Stimulated activated CD8-positive, alpha-beta memory T cell treated with anti-CD3 and anti-CD28 coated beads, Interleukin-2, amount 100 ng/mL, for 1 hour (primary cell): Measurements from ENCODE around the gene DLGAP4.
"Not testable (repeated sequence)": the region's sequence is repeated elsewhere in the genome, so short reads cannot be mapped to it uniquely, and the experiment has no call there.

ENCODE experiments used
- DNase-seq, 2 donors: peaks; one replicate each; pipeline ENCODE4 v3.0.0-alpha.2; 2020; ENCODE audit warnings: low read depth in 2 of 2

The DLGAP4 gene

GRCh38 chr20:36499723-36500501, 193.8 kb downstream of the DLGAP4 start:
- DNase-seq: no peak

GRCh38 chr20:36501367-36502006, 195.3 kb downstream of the DLGAP4 start:
- DNase-seq: no peak

- DNase-seq: no peak
Measured at GRCh38 chr20:36504295-36504694, 198.2 kb downstream of the DLGAP4 start.

- DNase-seq: no peak
Measured at GRCh38 chr20:36506253-36506652, 200.1 kb downstream of the DLGAP4 start.

GRCh38 chr20:36507746-36508145, 201.6 kb downstream of the DLGAP4 start:
- DNase-seq: no peak

GRCh38 chr20:36519012-36519719, 213.0 kb downstream of the DLGAP4 start:
- no peak for DNase-seq

- DNase-seq: no peak
Measured at GRCh38 chr20:36519944-36520343, 213.8 kb downstream of the DLGAP4 start.

- no peak for DNase-seq
Measured at GRCh38 chr20:36521526-36521925, 215.4 kb downstream of the DLGAP4 start.

GRCh38 chr20:36522412-36522811, 216.3 kb downstream of the DLGAP4 start:
- not testable (repeated sequence) for DNase-seq

GRCh38 chr20:36523341-36523740, 217.2 kb downstream of the DLGAP4 start:
- DNase-seq: no peak

- DNase-seq: no peak
Measured at GRCh38 chr20:36525620-36526365, 219.7 kb downstream of the DLGAP4 start.

GRCh38 chr20:36526521-36527011, 220.4 kb downstream of the DLGAP4 start:
- no peak for DNase-seq

GRCh38 chr20:36527331-36528125, 221.4 kb downstream of the DLGAP4 start:
- DNase-seq: no peak

- no peak for DNase-seq
Measured at GRCh38 chr20:36528176-36528874, 222.2 kb downstream of the DLGAP4 start.

GRCh38 chr20:36528875-36529417, 222.8 kb downstream of the DLGAP4 start:
- no peak for DNase-seq

- DNase-seq: no peak
Measured at GRCh38 chr20:36532388-36532787, 226.2 kb downstream of the DLGAP4 start.

- no peak for DNase-seq
Measured at GRCh38 chr20:36532822-36533221, 226.7 kb downstream of the DLGAP4 start.

GRCh38 chr20:36538026-36538722, 232.0 kb downstream of the DLGAP4 start:
- DNase-seq: no peak

GRCh38 chr20:36540551-36541211, 234.5 kb downstream of the DLGAP4 start:
- no peak for DNase-seq
